GM21723 (cell line): Measurements from ENCODE around the gene APBA1.

Experiments
- ATAC-seq: cut with Tn5 transposase; IDR thresholded peaks from one replicate; pipeline ENCODE4 v1.9.1; 2021; ENCODE audit warnings: mild to moderate bottlenecking, moderate library complexity; ENCODE audit not compliant: unreplicated experiment

Gene APBA1

DNA sequence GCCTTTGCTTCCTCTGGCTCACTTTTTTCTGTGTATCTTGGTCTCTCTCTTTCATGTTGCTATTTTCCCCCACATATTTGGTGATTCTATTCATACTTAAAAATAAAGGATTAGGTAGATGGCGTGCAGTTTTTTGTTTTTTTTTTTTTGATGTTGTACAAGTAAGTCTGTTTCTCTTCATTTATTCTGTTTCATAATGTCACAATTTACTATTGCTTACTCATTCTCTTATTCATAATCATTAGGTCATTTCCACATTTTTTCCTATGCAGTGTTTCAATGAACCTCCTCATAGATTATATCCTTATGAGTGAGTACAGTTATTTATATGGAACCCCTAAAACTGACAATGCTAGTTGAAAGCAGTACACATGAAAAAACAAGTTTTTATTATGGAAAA is 136.3 kb downstream of the APBA1 start:
- no peak for ATAC-seq

- no peak for ATAC-seq
Observed at GRCh38 chr9:69535286-69535832, 136.8 kb downstream of the APBA1 start.

GRCh38 chr9:69532396-69532795 is 139.8 kb downstream of the APBA1 start:
- no peak for ATAC-seq

DNA sequence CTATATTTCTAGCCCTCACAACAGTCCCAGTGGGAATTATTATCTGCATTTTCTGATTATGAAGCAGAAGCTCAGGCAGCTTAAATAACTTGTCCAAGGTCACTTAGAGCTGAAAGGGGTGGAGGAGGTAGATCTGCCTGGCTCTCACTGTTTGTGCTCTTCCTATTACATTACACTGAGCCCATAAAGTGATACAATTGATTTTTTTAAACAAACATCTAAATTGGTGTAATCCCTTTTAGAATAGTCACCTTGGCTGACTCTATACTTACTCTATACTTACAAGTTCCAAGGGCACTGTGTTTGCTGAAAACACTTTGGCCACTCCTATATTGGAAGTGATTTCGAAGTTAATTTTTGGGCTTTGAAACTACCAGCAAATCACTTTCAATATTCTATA is 144.7 kb downstream of the APBA1 start:
- ATAC-seq, result no peak

DNA sequence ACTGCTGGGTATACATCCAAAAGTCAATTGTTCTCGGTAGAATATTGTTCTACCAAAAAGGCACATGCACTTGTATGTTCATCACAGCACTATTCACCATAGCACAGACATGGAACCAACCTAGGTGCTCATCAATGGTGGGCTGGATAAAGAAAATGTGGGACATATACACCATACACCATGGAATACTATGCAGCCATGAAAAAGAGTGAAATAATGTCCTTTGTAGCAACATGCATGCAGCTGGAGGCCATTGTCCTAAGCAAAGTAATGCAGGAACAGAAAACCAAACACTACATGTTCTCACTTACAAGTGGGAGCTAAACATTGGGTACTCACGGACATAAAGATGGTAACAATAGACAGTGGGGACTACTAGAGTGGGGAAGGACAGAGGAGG is 145.5 kb downstream of the APBA1 start:
- ATAC-seq, result no peak

GRCh38 chr9:69519470-69520240 is 152.5 kb downstream of the APBA1 start:
- peak; percentile 65 for ATAC-seq

DNA sequence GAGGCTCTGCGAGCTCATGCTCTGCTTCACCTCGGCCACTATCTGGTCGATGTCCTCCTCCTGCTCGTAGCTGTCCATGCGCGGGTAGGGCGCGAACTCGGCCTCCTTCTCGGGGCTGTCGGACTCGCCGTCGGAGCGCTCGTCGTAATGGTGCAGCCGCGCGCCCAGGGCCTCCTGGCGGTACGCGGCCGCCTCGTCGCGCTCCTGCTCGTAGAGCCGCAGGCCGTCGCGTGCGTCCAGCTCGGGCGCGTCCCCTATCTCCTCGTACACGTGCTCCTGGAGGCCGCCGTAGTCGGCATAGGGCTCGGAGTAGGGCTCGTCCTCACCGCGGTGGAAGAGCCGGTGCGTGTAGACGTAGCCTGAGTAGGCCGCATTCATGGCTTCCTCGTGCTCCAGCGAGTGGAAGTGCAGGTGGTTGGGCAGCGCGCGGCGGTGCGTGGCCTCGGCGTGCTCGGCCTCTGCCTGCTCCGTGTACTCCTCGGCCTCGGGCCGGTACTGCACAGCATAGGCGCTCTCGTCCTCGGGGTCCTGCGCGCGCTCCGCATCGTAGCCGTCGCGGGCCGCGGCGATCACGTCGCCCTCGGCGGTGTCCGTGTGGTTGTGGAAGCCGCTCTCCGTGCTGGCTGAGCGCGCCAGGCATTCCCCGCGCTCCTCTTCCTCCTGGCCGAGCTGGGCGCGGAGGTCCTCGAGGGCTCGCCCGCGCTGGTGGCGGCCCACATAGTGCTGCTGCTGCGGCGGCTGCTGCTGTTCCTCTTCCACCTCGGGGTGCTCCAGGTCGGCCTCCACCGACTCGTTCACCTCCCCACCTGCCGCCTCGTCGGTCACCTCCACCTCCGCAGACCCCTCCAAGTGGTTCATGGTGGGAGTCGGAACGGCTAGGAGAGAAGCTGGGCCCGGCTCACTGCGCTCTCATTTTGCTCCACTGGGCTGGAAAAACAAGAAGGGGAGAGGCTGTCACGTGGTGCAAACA is 155.5 kb downstream of the APBA1 start:
- ATAC-seq, result no peak

DNA sequence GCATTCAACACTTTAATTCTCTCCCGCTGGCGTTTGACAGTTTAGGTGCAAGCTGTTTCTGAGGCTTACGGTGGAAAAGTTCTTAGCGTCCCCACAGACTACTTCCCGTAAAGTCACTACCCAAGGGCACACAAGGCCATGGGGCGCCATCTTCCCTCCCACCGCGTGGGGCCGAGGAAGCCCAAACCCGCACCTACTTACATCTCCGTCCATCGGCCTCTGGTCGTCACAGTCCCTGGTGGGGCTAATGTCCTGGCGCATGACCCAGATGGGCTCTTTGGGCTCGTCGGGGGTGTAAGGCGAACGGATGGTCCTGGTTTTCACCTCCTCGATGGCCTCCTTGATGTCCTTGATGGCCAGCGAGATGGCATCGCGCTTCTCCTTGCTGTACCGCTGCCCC is 156.4 kb downstream of the APBA1 start:
- ATAC-seq, result no peak

DNA sequence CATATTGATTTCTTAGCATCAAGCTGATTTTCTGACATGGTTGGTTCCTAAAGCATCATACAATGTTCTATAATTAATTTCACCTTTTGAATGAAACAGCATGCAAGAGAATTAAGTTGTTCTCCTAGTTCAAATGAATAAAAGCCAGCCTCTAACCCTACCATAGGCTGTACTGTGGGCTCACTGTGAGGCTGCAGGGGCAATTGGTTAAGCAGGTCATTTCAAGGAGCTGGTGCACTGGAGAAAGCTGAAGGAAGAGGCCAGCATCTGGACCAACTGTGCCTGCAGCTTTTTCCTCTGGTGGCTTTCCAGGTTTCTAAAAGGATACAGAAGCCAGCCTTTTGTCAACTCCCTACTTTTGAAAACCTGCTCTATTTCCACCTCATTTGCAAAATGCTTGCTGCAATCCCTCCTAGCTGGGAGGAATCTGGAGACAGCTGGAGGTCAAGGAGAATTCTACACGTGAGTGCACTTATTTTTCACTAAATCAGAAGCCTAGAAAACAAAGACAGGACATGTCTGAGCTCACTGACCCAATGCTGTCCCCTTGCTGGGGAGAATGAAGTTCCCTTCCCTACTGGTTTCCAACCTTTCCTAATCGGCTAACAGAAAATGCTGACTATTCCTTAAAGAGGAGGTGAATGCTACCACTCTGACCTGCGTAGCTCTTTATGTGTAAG is 158.9 kb downstream of the APBA1 start:
- no peak for ATAC-seq

DNA sequence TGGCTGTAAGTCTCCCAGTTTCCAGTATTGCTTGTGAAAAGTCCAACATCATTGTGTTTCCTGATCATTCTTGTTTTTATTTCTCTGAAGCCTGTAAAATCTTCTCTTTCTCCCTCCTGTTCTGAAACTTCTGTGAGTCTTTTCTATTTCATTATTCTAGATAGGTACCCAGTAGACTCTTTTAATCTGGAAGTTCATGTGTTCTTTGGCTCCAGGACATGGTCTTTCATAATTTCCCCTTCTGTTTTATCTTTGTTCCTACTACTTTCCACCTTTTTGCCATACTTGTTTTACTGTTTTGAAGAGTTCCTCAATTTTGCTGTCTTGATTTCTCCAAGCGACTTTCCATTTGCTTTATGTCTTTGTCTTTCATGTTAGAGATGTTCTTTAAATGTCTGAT is 168.1 kb downstream of the APBA1 start:
- ATAC-seq, result no peak

DNA sequence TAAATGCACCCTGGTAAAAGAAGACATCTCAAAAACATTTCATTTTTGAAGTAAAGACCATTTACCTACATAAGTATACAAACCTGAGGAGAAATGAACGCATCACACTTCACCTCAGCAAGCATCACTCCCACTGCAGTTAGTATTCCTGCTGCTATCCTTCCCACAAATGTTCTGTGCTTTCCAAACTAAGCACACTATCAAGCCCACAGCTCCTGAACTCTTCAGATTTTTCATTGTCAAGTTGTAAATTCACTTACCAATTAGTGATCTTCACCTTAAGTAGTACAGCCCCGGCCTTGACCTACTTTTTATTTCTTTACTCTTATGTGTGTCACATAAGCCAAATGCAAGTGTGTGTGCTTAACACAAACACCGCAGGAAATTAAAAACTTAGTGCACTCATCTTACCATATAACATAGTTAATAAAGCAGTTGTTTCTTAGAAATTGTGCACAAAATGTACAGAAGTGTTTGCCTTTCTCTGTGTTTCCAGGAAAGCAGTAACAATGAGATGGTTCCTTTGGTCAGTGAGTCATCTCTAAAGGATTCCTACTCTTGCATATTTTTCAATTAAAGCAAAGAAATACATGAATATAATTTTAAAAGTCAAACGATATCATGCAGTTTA is 169.4 kb downstream of the APBA1 start:
- no peak for ATAC-seq

DNA sequence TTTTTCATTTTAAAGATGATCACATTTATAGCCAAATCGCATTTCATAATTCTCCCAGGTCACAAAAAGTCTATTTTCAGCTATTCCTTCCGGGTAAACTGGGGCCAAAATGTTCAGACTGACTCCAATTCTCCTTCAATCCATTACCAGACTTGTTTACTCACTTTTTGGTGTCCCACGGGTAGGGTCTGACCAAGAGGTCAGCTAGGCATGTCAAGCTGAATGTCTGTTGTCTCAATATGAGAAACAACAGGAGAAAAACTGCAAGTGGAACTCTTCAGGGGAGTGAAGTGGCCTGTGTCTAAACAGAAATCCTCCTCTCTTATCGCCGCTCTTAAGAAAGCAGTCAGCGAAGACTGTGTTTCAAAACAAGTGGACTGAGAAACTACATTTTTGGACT is 171.3 kb downstream of the APBA1 start:
- ATAC-seq, result no peak

GRCh38 chr9:69499959-69500358 is 172.2 kb downstream of the APBA1 start:
- ATAC-seq, result no peak

- no peak for ATAC-seq
Observed at GRCh38 chr9:69499407-69499806, 172.8 kb downstream of the APBA1 start.

DNA sequence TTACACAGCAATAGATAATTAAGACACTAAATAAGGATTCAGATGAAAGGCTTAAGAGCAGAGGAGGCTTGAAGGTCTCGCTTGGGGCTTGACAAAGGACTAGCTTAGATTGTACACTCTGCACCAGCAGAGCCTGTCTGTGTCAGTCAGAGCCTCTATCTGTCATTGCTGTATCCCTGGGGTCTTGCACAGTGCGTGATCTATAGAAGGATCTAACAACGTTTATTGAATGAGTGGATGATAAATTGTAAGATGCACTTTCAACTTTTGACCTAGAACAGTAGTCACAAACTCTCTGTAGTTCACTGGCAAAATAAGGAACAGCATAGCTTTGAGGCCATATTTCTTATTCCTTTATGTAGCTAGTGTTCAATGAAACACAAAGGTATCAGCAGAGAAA is 173.7 kb downstream of the APBA1 start:
- ATAC-seq, result no peak

DNA sequence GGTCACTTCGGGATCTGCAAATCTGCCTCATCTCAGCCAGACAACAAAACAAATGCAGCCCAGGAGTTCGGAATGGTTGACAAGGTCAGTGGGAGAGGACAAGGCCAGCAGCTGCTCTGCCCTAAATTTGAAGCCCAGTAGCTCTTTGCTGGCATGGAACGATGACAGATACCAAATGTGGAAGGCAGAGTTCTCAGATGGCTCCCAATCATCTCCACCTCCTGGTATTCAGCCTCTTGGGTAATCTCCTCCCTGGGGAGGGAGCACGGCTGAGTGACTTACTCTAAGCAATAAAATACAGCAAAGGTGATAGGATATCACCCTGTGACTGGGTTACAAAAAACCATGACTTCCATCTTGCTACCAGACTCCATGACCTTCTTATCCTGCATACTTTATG is 174.4 kb downstream of the APBA1 start:
- no peak for ATAC-seq

DNA sequence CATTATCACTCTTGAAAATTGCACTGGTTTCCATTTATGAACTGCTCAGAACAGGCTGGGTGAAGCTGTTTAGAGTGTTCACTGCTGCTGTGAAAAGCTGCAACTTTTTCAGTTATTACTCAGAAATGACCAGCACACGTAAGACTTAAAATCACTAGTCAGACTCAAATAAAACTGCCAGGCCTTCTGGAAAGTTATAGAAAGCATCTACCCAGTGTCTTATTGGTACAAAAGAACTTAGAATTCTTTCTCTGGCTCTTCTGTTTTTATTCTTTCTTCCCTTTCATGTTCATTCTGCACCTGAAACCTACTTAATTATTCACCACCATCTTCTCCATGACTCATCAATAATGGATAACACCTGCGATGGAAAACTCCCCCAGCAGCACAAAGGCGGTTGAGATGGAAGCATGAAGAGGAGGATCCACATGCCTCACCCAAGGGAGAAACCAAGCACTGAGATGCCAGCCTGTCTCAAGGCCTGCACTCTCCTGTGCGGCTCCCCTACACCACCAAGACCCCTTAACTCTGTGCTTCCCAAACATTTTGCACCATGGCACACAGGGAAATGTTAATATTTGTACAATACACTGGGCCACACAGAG is 175.2 kb downstream of the APBA1 start:
- ATAC-seq, result no peak

GRCh38 chr9:69495296-69495695 is 176.9 kb downstream of the APBA1 start:
- no peak for ATAC-seq

- ATAC-seq, result no peak
Observed at GRCh38 chr9:69494763-69495162, 177.4 kb downstream of the APBA1 start.

- no peak for ATAC-seq
Observed at GRCh38 chr9:69494208-69494607, 178.0 kb downstream of the APBA1 start.
